Glomerular endothelial cell (primary cell): ENCODE measurements around the gene CCDC78. TPM values are rescaled to one million over a fixed set of nuclear protein-coding genes. Genes with fewer than 3 reads are reported as not detected.

Experiments used
- DNase-seq: peaks from one replicate; pipeline ENCODE4 v3.0.0-alpha.2; 2011; ENCODE audit warnings: low read depth, low spot score; ENCODE audit errors: extremely low read depth
- total RNA-seq: library from RNA; depleted of rRNA; stranded (reverse); fragments of >200 nt; gene quantifications from 2 replicates; pipeline ENCODE4 v1.2.3, GENCODE V29; 2015

CCDC78 gene
- total RNA-seq, 1 donor from 2014 or later, result 0.41 TPM

GRCh38 chr16:726188-726437, 130 bp downstream of the CCDC78 start:
- no peak for DNase-seq

GRCh38 chr16:725463-726187, 618 bp downstream of the CCDC78 start:
- no peak for DNase-seq

- DNase-seq, result no peak
Observed at GRCh38 chr16:725041-725376, 1.2 kb downstream of the CCDC78 start.

- DNase-seq, result no peak
Observed at GRCh38 chr16:724188-725040, 1.8 kb downstream of the CCDC78 start.

DNA sequence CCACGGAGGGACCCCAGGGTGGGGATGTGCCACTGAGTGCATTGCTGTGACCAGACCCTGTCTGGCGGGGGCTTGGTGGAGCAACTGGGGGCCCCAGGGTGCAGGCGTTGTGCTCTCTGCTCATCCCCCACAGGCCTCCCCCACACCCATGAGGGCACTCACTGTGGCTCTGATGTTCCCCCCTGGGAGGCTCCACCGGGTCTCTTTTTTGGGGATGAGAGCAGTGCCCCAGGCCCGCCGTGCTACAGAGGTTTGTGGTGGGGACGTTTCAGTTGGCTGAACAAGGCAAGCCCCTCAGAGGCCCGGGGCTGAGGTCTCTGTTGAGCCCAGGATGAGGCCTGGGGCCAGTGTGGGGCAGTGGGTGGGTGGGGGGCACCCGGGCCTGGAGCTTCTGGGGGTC, 2.5 kb downstream of the CCDC78 start:
- DNase-seq, result no peak

- no peak for DNase-seq
Observed at GRCh38 chr16:722835-723633, 3.2 kb downstream of the CCDC78 start.

- DNase-seq, result no peak
Observed at GRCh38 chr16:721765-722540, 4.3 kb downstream of the CCDC78 start.

DNA sequence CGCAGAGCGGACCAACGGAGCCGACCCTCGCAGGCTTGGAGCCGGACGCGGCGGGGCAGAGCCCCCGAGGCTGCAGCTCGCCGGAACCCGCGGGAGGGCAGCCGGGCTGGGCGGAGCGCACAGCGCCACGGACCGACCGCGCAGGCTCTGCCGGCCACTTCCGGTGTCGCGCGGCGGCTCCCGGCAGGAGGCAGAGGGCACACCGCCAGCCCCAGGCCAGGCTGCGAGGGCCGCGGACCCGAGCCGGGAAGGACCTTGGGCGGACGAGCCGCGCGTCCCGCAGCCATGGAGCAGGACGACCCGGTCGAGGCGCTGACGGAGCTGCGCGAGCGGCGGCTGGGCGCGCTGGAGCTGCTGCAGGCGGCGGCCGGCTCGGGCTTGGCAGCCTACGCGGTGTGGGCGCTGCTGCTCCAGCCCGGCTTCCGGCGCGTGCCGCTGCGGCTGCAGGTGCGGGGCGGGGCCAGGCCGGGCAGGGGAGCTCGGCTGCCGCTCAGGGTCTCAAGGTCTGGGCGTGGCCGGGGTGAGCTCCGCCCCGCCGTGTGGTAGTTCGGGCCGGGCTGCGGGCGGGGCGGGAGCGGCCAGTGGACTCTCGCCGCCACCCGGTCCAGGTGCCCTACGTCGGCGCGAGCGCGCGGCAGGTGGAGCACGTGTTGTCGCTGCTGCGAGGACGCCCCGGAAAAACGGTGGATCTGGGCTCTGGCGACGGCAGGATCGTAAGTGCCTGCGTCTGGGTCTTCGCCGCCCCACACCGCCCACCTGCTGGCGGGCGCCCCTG, 5.1 kb downstream of the CCDC78 start, which contains the start of gene ANTKMT:
TSS of gene ANTKMT (plus strand) at position 157 of the 775 bp plus-strand sequence. CDS start at position 286, 129 bp downstream.
- no peak for DNase-seq

DNA sequence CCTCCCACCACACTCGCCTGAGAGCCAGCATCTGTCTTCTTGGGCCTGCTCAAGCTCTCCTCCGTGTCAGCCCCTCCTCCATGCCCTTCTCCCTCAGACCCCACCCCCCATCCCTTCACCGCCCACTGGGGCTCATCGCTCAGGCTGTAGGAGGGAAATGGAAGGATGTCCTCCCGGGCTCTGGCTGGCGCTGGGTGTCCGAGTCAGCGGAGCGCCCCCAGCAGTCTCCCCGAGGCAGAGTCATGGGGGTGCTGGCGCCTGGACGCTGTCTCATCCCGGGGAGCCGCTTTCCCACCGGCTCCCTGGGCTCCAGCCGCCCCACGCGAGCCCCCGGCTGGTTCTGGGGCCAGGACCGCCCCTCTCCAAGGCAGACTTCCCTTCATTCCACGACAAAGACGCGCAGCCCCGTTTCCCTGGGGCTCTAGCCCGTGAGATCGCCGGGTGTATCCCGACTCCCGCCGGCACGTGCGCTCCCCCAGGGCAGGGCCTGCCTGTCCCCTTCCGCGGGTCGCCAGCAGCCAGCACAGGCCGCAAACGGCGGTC, 5.7 kb downstream of the CCDC78 start:
- no peak for DNase-seq

DNA sequence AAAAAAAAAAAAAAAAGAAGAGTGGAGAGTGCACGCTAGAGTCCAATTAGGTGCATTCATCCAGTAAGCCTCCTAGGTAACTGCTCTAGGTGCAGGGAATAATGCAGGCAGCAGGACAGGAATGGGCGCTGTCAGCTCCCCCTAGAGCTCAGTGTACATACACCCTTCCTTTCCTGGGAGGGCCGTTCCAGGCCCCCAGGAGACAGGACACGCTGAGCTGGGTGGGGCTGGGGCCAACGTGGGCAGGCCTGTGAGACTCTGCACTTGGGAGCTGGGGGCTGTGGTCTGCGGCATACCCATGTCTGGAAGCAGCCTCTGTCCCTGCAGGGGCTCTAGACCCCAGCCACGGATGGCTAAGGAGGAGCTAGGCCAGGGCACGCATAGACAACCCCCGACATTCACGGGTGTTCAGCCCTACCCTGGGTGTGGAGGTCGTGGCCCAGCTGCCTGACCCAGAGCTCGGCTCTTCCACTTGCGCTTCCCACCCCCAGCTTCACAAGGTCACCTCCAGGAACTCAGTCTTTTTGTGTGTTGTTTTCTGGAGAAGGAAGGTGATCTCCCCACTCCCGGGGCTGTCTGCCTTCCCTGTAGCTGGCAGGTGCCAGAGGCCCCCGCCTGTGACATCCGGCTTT, 6.3 kb downstream of the CCDC78 start:
- DNase-seq, result no peak

DNA sequence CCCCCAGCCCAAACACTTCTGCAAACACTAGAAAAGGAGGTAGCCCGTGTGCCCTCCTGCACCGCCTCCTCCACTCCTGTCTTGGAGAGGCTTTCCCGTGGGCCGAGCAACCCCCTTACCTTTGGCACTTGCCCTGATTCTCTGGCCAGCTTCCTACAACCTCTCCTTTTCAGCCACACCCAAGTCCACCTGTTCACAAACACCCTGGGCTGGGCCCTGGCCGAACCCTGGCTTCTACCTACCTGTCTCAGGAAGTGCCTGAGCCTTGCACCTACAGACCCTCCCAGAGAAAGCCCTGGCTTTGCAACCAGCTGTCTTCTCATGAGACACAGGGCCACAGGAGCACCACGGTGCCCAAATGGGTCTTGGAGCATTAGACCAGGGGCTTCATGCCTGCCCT, 7.3 kb downstream of the CCDC78 start:
- DNase-seq, result no peak

DNA sequence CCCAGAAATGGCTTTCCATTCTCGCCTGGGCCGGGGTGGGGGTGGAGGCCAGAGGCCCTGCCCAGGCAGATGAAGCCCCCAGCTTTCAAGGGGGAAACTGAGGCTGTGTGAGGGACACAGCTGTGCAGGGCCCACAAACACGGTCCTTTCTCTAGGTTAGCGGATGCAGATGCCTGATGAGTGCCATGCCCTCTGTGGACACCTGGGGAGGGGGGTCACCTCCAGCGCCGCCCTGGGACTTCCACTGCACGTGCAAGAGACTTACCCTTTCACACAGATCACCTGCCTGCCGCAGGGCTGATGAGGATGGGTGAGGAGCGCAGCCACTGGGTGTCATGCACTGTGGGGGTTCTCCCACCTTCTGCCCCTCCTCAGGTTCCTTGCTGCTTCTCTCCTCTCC, 7.9 kb downstream of the CCDC78 start:
- no peak for DNase-seq

DNA sequence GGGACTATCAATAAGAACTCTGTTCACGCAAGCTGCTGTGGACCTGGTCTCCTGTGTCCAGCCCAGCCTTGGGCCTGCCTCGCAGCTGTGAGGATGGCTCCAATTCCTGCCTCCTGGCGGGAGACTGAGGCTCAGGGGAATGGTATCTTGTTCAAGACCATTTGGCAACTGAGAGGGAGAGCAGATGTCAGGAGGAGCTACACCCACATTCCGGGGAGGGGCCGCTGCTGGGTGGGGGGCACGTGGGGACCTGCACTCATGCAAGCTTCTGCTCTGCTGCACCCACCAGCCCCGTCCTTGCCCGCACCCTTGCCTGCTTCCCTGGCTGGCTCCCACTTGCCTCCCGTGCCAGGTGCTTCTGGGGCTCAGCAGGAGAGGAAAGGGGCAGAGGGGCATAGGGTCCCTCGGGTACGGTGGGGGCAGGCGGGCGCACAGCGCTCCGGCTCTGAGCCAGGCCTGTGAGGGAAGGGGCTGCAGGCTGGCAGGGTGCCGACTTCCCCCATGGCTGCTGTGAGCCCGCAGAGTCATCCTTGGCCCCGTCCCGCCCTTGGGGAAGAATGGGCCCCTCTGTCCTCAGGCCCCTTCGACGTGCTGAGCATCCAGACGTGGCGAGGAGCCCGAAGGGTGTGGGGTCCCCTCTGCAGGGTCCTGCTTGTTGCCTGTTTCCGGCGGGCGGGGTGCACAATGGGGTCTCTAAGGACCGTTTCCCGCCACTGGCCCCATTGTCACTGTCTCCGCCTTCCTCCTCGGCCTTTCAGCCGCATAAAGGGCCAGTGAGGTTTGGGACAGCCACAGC, 8.6 kb downstream of the CCDC78 start:
- no peak for DNase-seq

GRCh38 chr16:716768-717325, 9.4 kb downstream of the CCDC78 start:
- no peak for DNase-seq

- no peak for DNase-seq
Observed at GRCh38 chr16:716200-716568, 10.1 kb downstream of the CCDC78 start.

DNA sequence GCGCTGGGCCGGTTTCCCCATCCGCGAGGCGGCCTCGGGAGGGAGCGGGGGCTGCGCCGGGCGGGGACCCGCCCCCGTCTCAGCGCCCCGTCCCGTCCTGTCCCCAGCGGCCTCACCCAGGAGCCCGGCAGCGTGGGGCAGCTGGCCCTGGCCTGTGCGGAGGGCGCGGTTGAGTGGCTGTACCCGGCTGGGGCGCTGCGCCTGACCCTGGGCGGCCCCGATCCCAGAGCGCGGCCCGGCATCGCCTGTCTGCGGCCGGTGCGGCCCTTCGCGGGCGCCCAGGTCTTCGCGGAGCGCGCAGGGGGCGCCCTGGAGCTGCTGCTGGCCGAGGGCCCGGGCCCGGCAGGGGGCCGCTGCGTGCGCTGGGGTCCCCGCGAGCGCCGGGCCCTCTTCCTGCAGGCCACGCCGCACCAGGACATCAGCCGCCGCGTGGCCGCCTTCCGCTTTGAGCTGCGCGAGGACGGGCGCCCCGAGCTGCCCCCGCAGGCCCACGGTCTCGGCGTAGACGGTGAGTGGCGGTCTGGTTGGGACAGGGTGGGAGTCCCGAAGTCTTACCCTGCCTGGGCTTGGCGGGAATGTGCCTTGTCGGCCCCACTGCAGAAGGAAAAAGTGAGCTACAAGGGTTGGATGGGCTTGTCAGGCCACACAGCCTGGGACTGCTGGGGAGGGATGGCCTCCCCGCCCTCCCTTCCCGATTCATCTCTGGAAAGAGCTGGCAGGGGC, 10.6 kb downstream of the CCDC78 start:
- no peak for DNase-seq

DNA sequence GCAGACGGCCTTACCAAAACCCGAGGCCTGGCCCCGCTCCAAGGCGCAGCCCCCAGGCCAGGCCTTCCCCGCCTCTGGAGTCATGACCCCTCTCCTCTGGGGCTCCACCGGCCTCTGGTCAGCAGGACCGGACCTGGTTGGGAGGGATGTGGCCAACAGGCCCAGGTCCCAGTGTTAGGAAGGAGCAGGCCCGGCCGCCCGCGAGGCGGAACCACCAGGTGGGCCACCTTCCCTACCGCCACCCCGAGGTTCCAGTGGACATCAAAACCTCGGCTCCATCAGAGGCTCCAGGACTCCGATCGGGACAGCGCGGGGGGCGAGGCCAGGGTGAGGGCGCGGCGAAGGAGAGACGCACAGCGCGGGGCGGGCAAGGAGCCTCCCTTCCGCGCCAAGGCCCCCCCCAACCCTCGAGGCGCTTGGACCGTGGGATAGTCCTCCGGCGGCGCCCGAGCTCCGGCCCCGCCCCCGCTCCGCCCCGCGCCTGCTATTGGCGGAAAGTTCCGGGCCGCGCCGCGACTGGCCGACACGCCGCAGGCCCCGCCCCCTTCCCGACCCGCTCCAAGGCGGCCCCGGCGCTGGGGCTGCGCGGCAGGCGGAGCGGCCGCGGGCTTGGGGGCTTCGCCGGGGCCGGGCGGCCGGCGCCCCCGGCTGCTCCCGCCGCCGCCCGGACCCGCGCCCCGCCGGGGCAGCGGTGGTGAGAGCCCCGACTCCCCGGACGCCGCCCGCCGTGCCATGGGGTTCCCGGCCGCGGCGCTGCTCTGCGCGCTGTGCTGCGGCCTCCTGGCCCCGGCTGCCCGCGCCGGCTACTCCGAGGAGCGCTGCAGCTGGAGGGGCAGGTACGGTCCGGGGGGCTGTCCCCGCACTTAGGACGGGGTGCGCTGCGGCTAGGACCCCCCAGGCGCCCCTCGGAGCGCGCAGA, 11.4 kb downstream of the CCDC78 start, which contains the start of gene METRN:
TSS of gene METRN (plus strand) at position 561 of the 919 bp plus-strand sequence. CDS start at position 733, 172 bp downstream.
- no peak for DNase-seq
